ENCODE data around the gene DAGLB. TPM values are rescaled to one million over a fixed set of nuclear protein-coding genes. Genes with fewer than 3 reads are reported as not detected.
"Not testable (repeated sequence)": the region's sequence is repeated elsewhere in the genome, so short reads cannot be mapped to it uniquely, and the experiment has no call there.

DAGLB gene
- polyA plus RNA-seq, 5 donors: 14.6 to 19.4 (median 15.2) TPM

DNA sequence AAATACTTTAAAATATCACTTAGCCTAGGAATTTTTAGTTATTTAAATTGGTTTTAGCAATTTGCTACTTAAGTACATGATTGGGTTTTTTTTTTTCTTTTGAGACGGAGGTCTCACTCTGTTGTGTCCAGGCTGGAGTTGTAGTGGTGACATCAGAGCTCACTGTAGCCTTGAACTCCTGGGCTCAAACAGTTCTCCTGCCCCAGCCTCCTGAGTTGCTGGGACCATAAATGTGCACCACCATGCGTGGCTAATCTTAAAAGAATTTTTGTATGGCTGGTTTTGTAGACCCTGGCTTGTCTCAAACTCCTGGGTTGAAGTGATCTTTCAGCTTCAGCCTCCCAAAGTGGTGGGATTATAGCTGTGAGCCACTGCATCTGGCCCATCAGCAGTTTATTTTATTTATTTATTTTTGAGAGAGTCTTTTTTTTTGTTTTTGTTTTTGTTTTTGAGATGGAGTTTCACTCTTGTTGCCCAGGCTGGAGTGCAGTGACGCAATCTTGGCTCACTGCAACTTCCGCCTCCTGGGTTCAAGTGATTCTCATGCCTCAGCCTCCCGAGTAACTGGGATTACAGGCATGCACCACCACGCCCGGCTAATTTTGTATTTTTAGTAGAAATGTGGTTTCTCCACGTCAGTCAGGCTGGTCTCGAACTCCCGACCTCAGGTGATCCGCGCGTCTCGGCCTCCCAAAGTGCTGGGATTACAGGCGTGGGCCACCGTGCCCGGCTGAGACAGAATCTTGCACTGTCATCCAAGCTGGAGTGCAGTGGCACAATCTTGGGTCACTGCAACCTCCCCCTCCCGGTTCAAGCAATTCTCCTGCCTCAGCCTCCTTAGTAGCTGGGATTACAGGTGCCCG, 47.3 kb downstream of the DAGLB start:
- not testable (repeated sequence) for DNase-seq

DNA sequence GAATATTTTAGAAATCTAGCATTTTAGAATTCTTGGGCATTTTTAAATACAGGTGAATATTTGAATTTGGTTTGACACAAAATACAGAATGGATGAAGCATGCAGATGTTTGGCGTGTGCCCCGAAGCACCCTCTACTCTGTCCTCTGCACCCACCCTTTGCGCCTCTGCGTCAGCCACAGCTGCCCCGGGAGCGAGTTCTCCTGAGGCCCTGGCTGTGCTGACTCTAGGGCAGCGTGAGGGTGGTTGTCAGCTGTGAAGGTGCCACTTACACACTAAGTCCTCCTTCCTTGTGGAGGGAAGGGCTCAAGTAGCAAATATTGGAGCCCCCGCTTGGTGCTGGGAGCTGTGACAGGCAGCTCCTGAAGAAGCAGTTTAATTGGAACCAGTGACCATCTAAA, 48.4 kb downstream of the DAGLB start:
- DNase-seq: no peak

DNA sequence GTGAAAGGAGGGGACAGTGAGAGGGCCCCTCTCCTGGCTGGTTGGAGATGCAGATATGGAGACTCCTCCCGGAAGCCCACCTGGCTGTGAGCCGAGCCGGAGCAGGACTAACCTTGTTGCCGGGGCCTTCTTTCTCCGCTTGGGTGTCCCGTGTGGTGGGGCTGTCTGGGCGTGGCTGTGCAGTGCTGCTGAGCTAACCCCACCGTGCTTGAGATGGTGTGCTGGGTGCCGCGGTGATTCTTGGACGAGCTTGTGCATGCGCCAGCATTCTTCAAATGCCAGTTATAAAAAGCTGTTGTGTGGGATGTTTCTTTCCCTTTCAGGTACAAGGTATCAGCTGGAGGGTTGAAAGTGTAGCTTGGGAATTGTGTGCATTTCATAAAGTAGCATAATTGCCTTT, 48.8 kb downstream of the DAGLB start:
- no peak for DNase-seq

DNA sequence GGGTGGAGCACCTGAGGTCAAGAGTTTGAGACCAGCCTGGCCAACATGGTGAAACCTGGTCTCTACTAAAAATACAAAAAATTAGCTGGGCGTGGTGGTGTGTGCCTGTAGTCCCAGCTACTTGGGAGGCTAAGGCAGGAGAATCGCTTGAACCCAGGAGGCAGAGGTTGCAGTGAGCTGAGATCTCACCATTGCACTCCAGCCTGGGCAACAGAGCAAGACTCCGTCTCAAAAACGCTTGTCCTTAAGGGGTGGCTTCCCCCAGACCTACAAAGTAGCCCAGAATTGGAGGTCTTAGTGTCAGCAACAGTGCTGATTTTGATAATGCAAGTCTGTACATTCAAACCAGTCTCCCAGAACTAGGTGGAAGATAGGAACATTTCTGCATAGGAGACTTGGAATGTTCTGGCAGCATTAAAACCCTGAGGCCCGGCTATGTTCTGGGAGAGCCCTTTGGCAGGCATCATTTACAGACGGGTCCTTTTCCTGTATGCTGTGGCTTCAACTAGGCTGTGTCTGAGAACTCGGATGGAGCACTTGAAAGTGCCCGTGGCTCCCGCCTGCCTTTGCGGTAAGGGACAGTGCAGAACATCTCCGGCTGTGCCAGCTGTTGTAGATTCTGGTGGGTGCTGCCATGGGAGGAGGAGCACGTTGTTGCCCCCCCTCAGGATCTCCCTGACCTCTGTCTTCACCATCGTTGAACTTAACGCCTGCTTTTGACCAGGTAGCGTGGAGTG, 49.8 kb downstream of the DAGLB start:
- not testable (repeated sequence) for DNase-seq

DNA sequence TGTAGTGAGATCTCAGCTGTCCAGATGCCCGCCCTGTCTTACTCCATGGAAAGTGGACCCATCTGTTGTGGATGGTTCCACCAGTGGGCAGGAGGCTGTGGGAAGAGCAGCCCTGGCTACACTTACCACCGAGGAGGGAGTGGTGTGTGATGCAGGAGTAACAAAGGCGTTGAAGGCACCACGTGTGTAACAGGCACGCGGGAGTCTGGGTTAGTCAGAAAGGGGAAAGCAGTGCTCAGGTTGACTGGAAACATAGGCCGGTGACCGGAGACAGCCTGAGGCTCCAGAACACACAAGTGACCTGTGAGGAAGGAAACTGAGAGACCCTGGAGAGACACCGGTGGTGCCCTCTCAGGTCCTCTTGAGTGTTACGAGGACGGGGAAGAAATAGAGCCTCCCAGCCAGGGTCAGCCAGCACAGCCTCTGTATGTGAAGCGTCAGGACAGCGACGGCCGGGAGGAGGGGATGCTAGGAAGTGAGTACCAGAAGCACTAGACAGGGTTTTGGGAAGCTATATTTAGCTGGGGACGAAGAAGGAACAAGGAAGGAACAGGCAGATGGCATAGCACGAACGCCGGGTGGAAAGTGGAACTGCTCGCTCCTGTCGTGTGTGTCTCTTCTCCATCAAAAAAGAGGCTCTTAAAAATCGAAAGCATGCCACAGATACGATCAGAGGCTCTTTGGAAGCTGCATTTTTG, 51.7 kb downstream of the DAGLB start:
- DNase-seq: no peak

DNA sequence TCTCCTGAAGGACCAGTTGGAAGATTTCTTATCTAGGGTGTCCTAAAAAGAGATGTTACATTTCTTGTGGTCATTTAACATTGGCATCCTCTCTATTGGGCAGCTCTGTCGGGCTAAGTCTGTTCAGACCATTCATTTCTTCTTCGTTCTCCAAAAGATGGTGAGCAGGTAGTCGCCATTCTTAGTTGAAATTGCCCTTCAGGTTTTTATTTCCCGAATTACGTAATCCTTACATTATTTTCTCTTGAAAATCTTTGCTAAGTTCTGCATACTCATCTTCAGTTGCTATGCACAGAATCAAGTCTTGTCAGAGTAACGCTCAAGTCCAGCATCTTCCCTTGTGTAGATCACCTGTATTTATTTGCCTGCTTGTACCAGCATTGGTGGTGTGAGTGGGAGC, 53.6 kb downstream of the DAGLB start:
- DNase-seq: no peak

DNA sequence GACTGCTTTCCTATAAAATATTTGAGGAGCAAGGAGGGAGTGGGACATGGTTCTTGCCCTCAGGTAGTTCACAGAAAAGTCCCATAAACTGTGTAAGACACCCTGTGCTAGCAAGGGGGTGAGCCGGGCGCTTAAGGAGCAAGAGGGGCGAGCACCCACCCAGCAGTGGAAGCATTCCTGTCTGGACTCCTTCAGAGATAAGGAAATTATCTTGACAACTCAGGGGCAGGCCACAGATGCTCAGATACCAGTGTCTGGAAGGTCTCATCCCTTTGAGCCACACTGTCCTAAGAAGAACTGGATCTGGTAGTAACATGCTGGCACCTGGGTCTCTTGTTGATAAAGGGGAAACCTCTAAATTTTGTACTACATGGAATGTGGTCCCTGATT, 54.1 kb downstream of the DAGLB start:
- DNase-seq: no peak

DNA sequence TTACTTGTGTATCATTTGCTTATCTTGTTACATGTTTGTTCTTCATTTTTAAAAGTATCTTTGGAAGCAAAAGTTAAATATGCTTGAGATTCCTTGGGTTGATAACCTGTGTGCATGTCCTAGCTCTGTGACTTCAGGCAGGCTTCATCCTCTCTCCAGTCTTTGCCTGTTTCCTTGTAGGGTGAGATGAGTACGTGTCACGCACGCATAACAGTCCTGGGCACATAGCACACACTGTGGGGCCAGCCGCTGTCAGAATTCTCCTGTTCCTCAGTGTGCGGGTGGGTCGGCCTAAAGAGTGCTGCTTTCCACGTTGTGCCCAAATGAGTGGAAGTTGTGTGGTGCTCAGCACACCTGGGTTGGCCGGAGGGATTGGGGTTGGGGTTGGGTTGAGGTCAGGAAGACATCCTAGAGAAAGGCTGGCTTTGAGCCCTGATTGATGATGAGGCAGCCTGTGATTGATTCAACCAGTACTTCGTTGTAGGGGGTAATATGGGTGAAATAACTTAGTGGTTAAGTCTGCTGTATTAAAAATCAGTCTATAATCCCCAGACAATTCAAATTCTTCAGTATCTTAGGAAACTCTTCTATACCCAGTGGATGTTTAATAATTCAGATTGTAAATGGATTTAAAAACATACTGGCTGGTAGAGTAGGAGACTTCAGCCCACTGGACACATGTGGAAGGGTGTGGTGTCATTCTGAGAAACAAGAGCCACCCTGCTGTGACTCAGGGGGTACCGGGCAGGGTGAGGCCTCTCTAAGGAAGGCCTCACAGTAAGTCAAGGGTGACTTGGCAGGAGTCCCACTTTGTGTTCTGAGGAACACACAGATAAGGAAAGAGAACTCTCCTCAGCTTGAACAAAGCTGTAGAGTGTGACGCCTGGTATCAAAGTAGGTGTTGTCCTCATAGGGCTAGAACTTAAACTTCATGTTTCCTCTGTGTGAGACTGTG, 54.8 kb downstream of the DAGLB start:
- DNase-seq: no peak

DNA sequence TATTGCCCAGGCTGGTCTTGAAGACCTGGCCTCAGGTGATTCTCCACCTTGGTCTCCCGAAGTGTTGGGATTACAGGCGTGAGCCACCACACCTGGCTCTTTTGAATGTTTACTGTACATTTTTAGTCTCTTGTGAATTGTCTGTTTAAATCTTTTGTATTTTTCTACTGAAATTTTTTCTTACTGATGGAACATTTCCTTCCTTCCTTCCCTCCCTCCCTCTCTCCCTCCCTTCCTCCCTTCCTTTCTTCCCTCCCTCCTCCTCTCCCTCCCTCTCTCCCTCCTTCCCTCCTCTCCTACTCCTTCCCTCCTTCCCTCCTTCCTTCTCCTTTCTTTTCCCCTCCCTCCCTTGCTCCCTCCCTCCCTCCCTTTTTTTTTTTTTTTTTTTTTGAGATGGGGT, 58.0 kb downstream of the DAGLB start:
- no peak for DNase-seq

DNA sequence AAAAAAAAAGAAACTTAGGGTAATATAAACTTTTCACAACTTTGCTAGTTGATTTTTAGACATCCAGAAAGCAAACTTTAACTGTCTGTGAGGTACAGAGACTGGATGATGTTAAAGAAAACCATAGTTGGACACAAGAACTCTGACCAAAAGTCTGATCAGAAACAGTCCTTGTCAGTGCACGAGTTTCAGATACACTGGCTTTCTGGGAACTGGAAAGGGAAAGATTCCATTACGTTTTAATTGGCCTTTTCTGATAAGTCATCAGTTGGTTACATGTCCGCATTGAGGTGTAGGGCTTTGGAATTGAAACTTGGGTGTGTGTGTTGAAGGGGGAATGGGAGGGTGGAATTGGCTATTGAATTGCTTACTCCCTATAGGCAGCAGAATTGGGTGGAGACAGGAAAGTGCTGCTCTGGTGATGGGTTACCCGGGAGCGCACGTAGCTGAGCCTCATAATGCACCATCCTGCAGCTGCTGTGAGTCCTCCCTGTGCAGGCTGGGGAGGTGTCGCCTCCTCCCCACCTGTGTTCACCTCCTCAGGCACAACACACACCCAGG, 59.9 kb downstream of the DAGLB start:
- DNase-seq: no peak

DNA sequence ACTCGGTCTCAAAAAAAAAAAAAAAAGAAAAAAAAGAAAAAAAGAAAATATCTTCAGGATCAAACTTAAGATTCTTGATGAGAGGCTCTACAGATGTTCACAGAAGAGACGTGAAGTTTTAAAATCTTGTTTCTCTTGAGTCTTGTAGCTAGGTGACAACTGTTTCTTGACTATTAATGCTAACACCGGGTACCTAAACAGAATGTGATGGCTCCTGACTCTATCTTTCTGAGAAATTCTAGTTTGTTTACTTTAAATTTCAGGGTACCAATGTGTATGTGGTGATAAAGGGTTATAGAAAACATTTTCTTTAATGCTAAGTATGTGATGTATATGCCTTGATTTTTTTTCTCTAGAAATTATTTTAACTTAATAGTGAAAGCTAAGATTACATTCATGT, 61.0 kb downstream of the DAGLB start:
- no peak for DNase-seq

DNA sequence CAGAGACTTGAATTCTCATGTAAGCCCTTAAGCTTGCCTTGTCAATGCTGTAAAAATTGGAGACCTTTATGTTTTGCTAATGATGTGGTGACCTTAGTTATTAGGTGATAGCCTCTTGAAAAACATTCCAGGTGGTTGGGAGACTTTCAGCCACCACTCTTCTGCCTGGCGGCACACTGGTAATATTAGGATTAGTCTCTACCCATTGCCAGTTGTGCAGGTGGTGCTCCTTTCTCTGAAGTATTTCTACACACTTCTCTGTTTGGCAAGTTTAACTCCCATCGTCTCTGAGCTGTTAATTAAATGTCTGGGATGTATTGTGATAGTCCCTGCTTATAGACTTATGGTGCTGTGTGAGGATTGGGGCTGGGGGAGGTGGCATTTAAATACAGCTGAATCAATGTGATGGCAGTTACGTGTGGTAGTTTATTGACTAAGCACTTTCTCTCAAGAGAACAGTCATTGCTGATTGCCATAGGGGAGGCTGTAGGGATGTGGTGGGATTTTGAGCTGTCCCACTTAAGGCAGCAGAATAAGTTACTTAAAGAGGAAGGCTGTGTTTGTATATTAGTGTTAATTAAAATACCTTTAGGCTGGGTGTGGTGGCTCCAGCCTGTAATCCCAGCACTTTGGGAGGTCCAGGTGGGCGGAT, 61.7 kb downstream of the DAGLB start:
- DNase-seq: no peak

DNA sequence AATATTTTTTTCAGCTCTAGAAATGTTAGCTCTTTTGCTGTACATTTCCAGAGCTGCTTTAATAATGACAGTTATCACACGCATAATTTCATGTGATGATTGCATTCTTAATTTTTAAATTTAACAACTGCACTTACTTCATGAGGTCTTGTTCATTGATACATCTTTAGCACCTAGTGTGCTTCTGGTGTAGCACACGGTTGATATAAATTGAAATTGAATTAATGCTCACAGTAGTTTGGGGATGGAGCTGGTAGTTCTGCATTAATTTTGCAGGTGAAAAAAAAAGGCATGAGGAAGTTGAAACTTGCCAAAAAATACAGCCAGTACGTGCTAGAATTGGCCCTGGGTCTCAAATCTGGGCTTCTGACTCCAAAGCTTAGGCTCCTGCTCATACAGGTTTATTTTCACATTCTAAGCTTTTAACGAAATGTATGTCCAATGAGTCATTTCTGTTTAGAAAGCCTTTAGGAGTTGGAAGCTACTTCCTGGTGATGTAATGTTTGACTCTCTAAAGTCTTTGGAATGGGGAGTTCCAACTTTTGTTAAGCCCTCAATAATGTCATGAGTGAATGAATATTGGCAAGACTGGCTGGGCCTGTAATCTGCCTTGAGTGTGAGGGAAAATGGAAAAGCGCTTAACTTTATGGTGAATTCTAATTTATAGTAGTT, 62.5 kb downstream of the DAGLB start:
- peak; percentile 45 to 48 for DNase-seq

DNA sequence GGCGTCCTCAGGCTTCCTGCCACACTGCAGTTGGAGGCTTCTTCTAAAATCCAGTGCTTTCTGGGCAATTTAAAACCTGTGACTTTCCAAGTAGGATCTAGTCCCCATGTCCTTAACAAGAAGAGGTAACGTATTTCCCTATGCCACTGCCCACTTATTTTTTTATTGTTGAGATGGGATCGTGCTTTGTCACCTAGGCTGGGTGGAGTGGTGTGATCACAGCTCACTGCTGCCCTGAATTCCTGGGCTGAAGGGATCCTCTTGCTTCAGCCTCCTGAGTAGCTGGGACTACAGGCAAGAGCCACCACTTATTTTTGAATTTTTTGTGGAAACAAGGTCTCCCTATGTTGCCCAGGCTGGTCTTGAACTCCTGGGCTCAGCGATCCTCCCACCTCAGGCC, 63.4 kb downstream of the DAGLB start:
- DNase-seq: no peak

DNA sequence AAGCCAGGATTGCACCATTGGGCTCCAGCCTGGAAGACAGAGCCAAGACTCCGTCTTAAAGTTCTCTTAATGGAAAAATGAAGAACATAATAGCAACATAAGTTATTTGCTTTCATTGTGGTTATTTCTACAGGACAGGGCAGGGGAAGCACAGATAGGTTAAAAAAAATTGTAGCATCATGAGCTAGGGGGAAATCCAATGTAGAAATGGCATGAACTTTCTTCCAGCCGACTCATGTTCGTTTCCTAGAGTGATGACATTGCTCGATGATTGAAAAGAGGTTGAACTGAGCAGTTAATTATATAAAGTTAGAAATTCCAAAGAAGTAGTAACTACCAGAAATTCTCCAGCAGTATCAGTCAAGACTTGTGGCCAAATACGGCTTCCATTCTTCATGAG, 64.9 kb downstream of the DAGLB start:
- DNase-seq: no peak

DNA sequence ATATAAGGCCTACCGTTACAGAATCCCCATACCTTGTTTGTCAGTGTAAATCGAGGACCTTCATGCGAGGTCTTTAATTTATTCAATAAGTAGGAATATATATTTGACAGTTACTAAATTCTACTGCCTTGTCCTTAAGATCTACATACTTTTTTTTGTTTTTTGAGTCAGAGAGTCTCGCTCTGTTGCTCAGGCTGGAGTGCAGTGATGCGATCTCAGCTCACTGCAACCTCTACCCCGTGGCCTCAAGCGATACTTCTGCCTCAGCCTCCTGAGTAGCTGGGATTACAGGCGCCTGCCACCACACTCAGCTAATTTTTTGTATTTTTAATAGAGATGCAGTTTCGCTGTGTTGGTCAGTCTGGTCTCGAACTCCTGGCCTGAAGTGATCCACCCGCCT, 65.9 kb downstream of the DAGLB start:
- DNase-seq: not testable (repeated sequence)

DNA sequence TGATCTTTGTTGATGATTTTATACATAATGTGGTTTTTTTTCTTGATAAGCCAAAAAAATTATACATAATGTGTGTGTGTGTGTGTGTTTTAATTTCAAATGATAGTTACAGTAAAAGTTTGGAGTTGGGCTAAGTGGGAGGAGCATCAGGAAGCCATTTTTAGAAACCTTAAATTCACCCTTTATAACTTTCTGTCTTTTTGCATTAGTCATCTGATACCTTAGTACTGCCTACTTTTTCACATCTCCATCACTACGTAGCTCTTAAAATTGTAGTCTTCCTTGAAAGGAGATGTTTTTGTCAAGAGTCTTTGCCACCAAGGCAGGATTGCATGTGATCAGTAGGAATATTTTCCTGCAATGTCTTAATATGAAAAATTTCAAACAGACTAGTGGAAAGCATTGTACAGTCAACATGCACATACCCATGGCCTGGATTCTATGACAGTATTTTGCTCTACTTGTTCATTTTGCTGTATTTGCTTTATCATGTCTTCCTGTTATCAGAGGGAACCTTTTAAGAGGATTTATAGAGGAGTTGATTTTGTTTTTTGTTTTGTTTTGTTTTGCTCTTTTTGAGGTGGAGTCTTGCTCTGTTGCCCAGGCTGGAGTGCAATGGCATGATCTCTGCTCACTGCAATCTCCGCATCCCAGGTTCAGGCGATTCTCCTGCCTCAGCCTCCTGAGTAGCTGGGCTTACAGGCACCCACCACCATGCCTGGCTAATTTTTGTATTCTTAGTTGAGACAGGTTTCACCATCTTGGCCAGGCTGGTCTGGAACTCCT, 67.3 kb downstream of the DAGLB start:
- no peak for DNase-seq

DNA sequence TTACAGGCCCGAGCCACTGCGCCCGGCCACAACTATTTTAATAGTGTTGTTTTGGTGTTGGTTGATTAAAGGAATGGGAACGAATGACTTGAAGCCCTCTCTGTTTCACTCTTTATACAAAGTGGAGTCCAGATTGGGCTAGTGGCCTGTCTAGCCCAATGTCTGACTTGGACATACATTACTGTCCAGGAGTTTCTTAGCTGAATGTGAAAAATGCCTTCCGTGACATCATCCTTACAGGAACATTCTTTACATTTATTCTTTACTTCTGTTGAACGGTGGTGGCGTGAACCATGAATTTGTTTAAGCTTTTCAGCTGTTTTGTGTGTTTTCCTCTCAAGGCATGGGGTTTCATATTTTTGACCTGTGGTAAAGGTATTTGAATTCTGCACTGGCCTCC, 67.9 kb downstream of the DAGLB start:
- DNase-seq: no peak

DNA sequence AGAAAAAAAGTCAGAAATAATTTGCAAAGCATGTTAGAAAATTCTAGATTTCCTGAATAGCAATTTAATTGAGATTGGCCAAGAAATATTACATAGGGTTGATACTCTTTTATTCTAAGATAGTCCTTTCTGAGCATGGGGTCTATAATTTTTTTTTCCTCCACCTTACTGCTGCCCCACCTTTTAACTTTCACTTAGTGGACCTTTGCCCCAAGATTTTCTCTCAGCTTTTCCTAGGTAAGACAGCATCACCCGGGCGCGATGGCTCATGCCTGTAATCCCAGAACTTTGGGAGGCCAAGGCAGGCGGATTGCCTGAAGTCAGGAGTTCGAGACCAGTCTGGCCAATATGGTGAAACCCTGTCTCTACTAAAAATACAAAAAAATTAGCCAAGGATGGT, 69.2 kb downstream of the DAGLB start:
- not testable (repeated sequence) for DNase-seq

All from right lung (tissue), 5 donors.